GM19372 (cell line): Measurements from ENCODE around the gene PPRC1.

Experiments
- ATAC-seq: cut with Tn5 transposase; IDR thresholded peaks from one replicate; pipeline ENCODE4 v1.9.1; 2021; ENCODE audit warnings: mild to moderate bottlenecking, low read depth, moderate library complexity; ENCODE audit not compliant: unreplicated experiment

Gene PPRC1

DNA sequence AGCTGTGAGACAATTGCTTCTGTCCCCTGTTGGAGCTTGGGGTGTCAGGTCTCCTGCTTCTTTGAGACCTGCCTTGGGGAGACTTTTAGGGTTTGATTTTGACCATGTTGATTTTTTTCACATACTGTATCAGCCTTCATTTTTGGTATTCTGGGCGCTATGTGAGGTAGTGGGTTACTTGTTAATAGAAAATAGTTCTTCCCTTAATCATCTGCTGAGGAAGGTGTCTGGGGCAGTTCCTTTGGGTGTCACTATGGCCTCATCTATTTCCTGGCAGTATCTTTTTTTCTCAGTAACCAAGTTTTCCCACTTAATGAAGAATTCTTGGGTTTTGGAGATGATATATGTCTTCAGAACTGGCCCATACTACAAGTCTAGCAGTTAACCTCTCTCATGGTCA, 14.7 kb downstream of the PPRC1 start:
- ATAC-seq, result no peak

DNA sequence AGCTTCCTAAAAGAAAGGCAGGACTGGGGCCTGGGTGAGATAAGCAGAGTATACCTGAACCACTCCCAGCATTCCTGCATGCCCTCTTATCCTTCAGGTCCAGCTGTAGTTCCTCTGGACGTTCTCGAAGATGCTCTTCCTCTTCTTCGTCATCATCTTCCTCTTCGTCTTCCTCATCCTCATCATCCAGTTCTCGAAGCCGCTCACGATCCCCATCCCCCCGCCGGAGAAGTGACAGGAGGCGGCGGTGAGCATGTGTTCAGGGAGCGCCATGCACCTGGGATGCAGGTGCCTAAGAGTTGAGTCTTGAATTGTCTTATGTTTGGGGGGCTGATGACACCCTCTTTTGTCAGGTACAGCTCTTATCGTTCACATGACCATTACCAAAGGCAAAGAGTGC, 15.4 kb downstream of the PPRC1 start:
- no peak for ATAC-seq

DNA sequence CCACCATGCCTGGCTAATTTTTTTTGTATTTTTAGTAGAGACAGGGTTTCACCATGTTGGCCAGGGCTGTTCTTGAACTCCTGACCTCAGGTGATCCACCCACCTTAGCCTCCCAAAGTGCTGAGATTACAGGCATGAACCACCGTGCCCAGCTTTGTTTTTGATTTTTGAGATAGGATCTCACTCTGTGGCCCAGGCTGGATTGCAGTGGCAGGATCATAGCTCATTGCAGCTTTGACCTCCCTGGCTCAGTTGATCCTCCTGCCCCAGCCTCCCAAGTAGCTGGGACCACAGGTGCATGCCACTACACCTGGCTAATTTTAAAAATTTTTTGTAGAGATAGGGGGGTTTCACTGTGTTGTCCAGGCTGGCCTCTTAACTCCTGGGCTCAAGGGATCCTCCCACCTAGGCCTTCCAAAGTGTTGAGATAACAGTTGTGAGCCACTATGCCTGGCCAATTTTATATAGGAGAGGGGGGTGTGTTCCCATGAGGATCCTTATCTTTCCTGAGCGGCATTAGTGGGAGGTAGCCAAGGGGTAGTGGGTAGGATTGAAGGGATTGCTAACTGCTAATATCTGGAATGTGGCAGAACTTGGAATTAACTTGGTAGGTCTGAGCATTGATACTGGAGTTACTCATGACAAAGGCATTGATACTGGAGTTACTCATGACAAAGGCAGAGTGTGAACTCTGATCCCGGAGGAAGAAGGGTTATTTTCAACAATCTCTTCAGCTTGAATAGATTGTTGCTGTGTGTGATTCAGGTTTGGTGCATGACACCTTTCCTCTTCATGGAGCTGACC, 18.3 kb downstream of the PPRC1 start:
- no peak for ATAC-seq

DNA sequence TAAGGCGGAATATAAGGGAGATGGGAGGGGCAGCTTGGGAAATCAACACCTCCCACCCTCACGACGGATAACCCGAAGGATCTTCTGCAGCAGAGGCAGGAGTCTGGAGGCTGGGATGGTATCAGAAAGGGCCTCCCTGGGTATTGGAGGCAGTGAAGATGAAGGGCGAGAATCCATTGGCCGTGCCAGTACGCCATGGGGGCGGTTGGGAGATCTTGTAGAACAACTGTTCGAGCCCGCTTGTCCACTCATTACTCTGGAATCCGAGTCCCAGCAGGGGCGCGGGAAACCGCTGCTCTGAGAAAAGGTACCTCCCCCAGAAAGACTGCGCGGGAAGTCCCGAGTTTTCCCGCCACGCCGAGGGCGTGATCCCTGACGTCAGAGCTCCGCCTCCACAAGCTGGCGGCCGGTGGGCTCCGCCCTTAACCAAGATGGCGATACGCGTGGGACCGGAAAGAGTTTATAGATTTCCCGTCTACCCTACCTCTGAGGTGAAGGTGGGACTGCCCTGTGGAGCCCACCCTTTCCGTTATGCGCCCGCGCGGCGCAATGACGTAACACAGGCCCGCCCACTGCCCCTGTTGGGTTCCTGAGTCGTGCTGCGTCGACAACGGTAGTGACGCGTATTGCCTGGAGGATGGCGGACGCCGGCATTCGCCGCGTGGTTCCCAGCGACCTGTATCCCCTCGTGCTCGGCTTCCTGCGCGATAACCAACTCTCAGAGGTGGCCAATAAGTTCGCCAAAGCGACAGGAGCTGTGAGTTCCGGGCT, 19.1 kb downstream of the PPRC1 start, which contains the start of gene NOLC1:
Gene NOLC1, plus strand, starts transcription at position 616 of the 771 bp plus-strand sequence. Its CDS starts 22 bp downstream, at position 638.
- peak; percentile 92 for ATAC-seq

DNA sequence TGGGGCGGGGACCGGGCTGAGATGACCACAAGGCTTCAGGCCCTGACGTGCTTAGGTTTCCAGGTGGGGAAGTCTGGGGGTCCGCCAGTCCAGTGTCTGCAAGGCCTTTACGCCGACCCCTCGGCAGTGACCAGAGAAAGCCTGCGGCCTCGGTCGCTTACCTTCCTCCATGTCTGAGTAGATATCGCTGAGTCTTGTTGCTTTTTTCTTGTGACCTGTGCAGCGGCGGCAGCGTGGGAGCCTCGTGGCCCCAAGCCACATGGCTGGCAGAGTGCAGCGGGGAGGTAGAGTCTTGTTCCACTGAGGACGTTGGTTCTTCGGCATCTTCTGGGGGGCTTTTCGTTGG, 19.7 kb downstream of the PPRC1 start:
- peak; percentile 1 for ATAC-seq

DNA sequence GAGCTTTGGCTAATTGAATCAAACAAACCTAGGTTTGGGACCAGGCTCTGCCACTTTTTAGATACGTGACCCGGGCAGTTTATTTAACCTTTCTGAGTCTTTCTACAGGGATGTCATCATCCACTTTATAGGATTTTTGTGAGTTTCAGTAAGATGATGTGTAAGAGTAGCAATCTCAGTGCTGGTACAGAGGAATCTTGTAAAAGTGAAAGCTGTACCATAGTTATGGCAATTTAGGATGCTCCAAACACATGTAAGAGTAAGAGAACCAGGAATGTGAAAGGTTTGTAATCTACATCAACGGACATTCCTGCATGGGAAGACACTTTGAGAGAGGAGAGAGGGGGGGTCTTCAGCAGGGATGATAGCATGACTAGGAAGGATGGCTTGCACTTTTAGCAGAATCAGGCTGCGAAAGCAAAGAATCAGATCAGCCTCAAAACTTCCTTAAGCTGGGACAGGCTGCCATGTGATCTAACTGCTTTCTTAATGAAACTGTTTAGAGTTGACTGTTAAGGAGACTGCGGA, 20.3 kb downstream of the PPRC1 start:
- ATAC-seq, result no peak

DNA sequence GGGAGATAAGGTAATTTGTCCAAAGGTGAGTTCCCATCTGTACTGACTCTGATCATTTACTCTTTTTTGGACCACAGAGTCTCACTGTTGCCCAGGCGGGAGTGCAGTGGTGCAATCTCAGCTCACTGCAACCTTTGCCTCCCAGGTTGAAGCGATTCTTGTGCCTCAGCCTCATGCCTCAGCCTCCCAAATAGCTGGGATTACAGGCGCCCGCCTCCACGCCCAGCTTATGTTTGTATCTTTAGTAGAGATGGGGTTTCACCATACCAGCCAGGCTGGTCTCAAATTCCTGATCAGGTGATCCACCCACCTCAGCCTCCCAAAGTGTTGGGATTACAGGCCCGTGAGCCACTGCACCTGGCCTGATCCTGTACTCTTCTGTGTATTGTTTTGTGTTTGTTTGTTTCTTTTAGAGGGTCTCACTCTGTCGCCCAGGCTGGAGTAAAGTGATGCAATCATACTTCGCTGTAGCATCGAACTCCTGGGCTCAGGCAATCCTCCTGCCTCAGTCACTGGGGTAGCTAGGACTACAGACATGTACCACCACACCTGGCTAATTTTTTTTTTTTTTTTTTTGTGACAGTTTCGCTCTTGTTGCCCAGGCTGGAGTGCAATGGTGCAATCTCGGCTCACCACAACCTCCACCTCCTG, 21.8 kb downstream of the PPRC1 start:
- no peak for ATAC-seq

DNA sequence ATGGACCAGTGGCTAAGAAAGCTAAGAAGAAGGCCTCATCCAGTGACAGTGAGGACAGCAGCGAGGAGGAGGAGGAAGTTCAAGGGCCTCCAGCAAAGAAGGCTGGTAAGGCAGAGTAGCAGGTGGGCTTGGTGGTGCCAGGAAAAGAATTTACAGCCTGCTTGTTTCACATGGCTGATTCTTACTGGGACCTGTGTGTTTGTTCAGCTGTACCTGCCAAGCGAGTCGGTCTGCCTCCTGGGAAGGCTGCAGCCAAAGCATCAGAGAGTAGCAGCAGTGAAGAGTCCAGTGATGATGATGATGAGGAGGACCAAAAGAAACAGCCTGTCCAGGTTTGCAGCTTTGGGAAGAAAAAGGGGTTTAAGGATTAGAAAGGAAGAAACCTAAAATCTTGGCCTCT, 24.4 kb downstream of the PPRC1 start:
- ATAC-seq, result no peak

DNA sequence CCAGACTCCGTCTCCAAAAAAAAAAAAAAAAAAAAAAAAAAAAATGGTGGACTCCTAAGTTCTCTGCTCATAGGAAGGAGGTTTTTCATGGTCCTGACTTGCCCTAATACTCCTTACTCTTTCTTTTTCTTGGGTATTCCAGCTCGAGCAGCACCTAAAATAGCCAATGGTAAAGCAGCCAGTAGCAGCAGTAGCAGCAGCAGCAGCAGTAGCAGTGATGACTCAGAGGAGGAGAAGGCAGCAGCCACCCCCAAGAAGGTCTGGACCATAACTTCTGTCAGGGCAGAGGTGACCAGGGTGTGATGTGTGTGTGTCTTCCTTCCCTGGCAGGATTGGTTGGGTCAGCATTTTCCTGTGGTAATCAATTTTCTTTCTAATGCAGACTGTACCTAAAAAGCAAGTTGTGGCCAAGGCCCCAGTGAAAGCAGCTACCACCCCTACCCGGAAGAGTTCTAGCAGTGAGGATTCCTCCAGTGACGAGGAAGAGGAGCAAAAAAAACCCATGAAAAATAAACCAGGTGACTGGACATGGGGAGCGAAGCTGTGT, 26.3 kb downstream of the PPRC1 start:
- ATAC-seq, result no peak

DNA sequence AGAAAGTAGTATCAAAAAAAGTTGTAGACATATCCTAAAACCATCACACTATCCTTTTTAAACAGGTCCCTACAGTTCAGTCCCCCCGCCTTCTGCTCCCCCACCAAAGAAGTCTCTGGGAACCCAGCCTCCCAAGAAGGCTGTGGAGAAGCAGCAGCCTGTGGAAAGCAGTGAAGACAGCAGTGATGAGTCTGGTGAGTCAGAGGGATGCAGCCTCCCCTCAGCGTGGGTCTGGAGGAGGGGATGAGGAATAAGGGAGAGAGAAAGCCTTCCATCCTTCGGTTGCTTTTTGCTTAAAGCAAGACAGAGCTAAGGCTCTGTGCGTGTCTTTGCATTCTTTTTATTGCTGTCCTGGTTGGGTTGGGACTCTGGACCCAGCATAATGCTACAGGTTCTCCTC, 27.0 kb downstream of the PPRC1 start:
- no peak for ATAC-seq

DNA sequence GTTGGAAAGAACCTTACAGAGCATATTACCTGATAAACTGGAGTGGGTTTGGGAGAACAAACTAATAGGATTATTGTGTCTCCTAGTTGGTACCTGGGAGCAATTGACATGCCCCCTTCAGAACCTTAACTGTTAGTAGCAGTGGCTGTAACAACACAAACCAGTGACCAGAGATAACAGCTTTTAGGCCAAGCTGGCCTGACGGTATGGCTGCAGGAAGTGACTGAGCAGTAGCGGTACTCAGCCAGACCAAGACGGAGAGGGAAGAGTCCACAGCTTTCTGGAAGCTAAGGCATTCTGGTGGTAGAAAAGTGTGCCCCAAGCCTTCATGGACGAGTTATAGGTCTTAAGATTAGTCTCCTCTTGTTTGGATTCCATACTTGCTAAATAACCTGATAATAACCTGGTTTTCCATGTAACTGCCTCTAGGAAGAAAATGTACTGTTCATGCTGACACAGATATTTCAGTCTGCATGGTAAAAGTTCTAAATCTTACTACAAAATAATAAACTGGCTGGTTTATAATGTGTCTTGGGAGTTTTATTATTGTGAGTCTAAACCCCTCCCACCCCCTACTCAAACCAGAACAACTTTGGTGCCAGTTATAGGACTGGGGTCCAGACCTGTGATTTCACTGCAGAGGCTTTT, 30.6 kb downstream of the PPRC1 start:
- ATAC-seq, result no peak

DNA sequence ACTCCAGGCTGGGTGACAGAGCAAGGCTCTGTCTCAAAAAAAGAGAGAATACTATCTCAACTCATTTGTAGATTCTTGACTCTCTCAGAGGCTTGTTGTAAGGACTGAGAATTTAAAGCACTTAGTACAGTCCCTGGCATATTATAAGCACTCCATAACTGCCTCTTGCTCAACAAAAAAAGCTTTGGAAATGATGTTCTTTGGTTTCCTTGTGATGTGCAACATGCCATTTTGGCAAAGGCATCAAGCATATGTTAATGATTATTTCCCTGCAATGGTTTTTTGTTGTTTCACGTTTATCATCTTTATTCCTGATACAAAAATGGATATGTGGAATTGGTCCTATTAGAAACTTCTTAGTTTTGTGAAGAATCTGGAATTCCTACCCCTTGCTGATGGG, 35.0 kb downstream of the PPRC1 start:
- no peak for ATAC-seq

DNA sequence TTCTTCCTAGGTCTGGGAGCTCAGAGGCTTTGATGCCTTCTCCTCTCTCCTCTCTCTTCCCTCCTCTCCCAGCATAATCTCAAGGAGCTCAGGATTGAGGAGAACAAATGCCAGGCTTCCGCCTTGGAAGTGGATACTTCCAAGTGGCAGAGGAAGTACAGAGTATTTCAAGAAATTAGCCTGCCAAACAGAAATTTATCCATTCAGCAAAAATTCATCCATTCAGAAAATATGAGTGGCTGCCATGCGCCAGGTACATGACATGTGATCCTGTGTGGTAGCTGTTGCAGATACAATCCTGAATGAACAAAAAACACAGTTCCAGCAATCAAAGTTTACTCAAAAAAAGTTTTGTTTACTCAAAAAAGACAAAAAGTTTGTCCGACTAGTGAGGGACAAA, 37.8 kb downstream of the PPRC1 start:
- no peak for ATAC-seq

DNA sequence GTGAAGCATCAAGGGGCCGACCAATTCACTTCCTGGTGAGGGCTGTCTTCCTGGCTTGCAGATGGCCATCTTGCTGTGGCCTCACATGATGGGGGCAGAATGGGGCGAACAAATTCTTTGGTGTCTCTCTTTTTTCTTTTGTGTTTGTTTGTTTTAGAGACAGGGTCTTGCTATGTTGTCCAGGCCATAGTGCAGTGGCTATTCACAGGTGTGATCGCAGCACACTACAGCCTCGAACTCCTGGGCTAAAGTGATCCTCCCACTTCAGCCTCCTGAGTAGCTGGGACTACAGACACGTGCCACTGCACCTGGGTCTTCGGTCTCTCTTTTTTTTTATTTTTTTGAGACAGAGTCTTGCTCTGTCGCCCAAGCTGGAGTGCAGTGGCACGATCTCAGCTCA, 39.4 kb downstream of the PPRC1 start:
- no peak for ATAC-seq

DNA sequence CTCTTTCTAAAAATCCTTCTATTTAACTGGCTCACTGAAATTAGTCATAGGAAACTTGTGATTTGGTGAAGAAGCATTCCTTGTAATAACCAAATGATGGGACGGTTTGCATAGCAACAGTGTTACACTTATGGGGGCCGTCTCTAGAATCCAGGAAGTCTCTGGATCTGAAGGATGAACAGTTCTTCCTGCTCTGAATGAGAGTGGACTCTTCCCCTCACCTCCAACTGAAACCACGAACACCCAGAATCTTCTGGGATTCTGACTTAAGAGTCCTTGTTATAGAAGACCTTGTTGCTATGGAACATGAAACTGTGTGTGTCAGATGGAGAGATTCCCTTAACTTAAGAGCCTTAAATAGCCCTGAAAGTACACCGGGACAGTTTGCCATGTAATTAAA, 42.6 kb downstream of the PPRC1 start:
- no peak for ATAC-seq

DNA sequence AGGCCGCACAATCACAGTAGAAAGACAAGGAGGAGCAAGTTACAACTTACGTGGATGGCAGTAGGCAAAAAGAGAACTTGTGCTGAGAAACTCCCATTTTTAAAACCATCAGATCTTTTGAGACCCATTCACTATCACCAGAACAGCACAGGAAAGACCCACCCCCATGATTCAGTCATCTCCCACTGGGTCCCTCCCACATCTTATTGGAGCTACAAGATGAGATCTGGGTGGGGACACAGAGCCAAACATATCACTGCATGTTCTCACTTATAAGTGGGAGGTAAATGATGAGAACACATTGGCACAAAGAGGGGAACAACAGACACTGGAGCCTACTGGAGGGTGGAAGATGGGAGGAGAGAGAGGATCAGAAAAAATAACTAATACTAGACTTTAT, 51.8 kb downstream of the PPRC1 start:
- ATAC-seq, result no peak

DNA sequence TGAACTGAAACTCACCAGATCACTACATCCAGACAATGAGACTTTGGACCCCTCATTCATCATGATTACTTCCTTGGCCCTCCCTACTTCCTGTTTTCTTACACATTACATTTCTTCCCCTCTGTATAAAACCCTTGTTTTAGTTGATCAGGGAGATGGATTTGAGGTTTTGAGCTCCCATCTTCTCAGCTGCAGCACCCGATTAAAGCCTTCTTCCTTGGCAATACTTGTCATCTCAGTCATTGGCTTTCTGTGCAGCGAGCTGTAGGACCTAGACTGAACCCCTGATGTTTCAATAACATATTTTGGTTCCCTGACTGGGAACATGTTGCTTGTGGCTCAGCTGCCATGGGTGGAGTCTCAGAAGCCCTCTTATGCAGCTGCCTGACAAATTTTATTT, 52.4 kb downstream of the PPRC1 start:
- no peak for ATAC-seq

DNA sequence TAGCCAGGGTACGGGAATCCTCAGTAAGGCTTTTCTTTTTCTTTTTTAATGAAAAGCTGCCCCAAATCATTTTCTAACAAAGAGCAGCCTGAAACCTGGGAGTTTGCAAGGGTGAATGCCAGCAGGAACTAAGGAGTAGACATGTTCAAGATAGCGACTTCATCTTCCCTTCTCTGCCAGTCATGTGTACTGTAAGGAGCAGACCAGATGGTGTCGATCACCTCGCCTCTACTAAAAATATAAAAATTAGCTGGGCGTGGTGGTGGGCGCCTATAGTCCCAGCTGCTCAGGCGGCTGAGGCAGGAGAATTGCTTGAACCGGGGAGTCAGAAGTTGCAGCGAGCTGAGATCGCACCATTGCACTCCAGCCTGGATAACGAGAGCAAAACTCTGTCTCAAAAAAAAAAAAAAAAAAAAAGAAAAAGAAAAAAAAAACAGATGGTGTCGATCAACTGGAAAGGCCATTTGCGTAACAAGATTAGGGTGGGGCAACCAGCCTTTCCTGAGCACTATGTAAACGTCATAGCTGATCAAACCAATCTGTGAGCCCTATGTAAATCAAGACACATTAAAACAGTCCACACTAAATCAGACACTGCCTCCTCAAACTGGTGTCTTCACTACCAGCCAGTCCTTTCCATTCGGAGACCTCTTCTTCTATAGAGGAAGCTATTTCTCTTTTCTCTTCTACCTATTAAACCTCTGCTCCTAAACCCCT, 53.1 kb downstream of the PPRC1 start:
- no peak for ATAC-seq

DNA sequence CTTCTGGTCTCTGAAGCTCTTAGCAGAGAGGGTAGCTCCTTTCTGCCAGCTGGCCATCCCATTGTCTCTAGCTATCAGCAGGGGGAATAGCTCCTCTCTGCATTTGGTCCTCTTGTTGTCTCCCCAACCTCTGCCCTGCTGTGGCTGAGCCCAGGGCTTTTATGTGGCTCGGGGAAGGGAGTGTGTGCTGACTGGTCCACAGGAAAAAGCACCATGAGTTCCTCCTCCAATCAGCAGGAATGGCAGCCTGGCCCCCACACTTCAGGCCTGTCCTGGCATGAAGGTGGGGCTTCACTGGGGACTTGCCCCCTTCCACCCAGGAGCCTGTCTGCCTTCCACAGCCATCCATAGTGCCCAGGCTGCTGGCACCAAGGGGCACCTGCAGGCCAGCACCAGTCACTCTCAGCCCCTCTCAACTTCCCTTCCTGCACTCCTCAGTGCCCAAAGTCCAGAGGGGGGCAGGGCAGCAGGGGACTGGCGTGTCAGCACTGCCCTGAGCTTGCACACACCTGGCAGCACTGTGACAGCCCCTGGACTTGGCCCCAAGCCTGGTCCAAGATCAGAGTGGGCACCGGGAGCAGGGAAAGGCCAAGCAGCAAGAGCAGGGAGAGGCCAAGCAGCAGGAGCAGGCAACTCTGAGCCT, 55.6 kb downstream of the PPRC1 start:
- ATAC-seq, result no peak
